IPS-18a (cell line): ENCODE measurements around the gene HACD4.

Experiments used
- H3K27ac ChIP-seq: one replicate; pipeline ENCODE4 v1.5.1; 2013; ENCODE audit warnings: low read length
- H3K27me3 ChIP-seq: one replicate; pipeline ENCODE4 v1.6.1; 2013; ENCODE audit warnings: mild to moderate bottlenecking, low read length; ENCODE audit not compliant: control insufficient read depth, insufficient read depth
- H3K36me3 ChIP-seq: one replicate; pipeline ENCODE4 v1.6.1; 2013; ENCODE audit warnings: low read depth, low read length; ENCODE audit not compliant: control insufficient read depth
- H3K4me1 ChIP-seq: one replicate; pipeline ENCODE4 v1.6.1; 2013; ENCODE audit warnings: low read depth, low read length; ENCODE audit not compliant: control insufficient read depth
- H3K4me3 ChIP-seq: one replicate; pipeline ENCODE4 v1.5.1; 2013; ENCODE audit warnings: low read length
- H3K9ac ChIP-seq: one replicate; pipeline ENCODE4 v1.6.1; 2013; ENCODE audit warnings: mild to moderate bottlenecking, low read length, moderate library complexity
- H3K9me3 ChIP-seq: one replicate; pipeline ENCODE4 v1.6.1; 2013; ENCODE audit warnings: low read depth, low read length; ENCODE audit not compliant: control insufficient read depth

Gene HACD4, protein sequence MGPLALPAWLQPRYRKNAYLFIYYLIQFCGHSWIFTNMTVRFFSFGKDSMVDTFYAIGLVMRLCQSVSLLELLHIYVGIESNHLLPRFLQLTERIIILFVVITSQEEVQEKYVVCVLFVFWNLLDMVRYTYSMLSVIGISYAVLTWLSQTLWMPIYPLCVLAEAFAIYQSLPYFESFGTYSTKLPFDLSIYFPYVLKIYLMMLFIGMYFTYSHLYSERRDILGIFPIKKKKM

DNA sequence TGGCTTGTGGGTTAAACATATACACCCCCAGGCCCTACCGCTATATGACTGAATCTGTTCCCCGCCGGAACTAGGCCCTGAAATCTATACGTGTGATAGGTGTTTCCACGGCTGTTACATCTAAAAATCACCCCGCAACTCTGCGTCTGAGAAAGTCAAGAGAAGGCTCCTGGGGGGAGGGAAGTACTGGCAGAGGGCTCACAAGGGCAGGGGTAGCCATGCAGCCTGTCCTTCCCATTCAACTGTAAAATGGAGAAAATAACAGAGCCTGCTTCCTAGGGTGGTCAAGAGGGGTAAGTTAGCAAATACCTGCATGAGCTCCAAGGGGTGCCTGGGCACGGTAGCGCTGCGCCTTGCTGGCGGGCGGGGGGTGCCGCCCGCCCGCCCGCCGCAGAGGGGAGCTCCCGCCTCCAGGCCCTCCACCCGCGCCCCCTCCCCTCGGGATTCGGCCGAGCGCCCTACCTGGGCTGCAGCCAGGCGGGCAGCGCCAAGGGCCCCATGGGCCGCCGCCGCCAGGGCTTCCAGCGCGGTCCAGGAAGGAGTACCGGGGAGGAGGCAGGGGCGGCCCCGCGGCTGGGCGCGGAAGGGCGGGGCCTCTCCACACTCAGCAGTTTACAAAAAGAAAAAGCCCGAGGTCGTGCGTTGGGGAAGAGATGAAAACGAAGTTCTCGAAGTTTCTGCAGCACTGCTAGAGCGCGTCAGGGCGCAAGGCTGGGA is at the start of gene HACD4:
TSS of gene HACD4 (minus strand) at position 550 of the 717 bp plus-strand sequence. CDS start at position 500, 50 bp downstream.
- Histone ChIP-seq H3K9ac (peak within 1 kb of the TSS; percentile 11), H3K36me3 (no peaks in the 10 kb centered on the region), H3K27me3 (peaks cover 12% of the 10 kb centered on the region), H3K4me3 (peak within 1 kb of the TSS; percentile 57), H3K9me3 (no peaks in the 10 kb centered on the region), H3K27ac (no peak within 1 kb of the TSS), H3K4me1 (peaks cover 9% of the 10 kb centered on the region)

DNA sequence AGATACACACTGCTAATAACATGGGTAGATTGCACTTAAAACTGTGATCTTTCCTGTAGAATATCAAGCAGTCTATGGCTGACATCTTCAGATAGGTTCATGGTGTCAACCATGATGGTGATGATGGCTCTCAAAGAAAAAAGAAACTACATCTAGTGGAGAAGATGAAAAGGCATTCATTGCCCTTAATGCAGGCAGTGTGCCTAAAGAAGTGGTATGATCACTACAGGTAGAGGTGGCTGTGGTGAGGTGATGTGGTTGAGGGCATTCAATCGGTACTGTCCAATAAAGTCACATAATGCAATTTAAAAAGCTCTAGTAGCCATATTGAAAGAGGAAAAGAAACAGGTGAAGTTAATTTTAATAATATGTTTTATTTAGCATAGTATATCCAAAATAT is 49.4 kb upstream of the HACD4 start:
- peaks cover under 1% of the 10 kb centered on the region for H3K4me1 ChIP-seq
- H3K9ac ChIP-seq, result no peak overlapping the region
- no peaks in the 10 kb centered on the region for H3K36me3 ChIP-seq
- H3K4me3 ChIP-seq, result no peak overlapping the region
- no peak overlapping the region for H3K27ac ChIP-seq
- no peaks in the 10 kb centered on the region for H3K9me3 ChIP-seq
- H3K27me3 ChIP-seq, result no peaks in the 10 kb centered on the region

DNA sequence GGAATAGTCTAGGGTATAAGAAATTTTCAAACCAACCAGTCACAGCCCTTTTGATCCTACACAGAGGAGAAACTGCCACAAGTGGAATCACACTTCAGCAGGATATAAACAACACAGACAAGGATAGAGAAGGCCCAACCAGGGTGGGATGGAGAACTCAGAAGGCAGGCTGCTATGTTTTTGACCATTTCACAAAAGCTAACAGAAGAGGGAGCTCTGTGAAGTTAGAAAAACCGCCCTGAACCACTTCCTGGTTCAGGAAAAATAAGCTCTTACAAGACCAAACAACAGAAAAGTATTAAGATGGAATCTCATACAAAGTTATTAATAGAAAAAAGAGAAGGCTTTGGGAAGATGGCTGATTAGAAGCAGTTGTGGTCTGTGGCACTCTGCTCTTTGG is 47.3 kb upstream of the HACD4 start:
- H3K9ac ChIP-seq, result no peak overlapping the region
- no peak overlapping the region for H3K27ac ChIP-seq
- no peak overlapping the region for H3K4me3 ChIP-seq
- peaks cover 6% of the 10 kb centered on the region for H3K4me1 ChIP-seq
- H3K36me3 ChIP-seq, result no peaks in the 10 kb centered on the region
- no peaks in the 10 kb centered on the region for H3K9me3 ChIP-seq
- no peaks in the 10 kb centered on the region for H3K27me3 ChIP-seq

DNA sequence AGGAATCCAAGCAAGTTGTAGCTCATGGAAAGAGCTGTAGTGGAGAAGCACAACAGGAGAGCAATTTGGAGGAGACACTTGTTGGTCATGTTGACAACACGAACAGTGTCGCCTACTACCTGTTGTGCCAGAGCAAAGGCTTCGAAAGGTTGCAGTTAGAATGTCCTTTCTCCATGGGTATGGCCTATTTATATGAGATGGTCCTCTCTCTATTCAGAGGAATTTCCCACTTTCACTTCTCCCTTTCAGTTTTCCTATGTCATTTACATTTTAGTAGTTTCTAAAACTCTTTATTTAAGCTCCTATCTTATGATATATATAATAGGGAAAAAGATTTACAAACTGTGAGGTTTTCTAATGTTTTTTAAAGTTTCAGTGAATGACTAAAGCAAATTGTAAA is 46.3 kb upstream of the HACD4 start, which contains the start of gene IFNB1:
TSS of gene IFNB1 (minus strand) at position 162 of the 400 bp plus-strand sequence. CDS start at position 89, 73 bp downstream.
- H3K9ac ChIP-seq, result no peak within 1 kb of the TSS
- H3K27ac ChIP-seq, result no peak within 1 kb of the TSS
- H3K4me3 ChIP-seq, result no peak within 1 kb of the TSS
- H3K36me3 ChIP-seq, result no peaks in the 10 kb centered on the region
- H3K27me3 ChIP-seq, result no peaks in the 10 kb centered on the region
- H3K9me3 ChIP-seq, result no peaks in the 10 kb centered on the region
- peaks cover 6% of the 10 kb centered on the region for H3K4me1 ChIP-seq

DNA sequence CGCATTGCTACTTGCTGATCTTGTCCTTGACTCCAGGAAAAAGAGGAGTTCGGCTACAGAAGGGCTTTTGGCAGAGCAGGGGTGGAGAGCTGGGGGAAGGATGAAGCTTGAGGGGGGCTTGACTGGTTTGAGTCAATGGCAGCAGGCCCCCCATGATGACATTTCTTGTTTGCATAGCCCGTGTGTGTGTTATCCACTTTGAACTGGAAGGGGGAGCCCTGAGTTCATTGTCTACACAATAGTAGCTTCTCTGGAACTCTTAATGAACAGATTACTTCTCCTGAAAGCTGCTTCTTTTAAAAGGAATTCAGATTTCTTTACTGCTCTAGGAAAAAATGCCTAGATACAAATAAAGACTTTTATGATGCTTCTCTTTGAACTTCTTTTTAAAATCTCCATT is 44.0 kb upstream of the HACD4 start:
- no peaks in the 10 kb centered on the region for H3K27me3 ChIP-seq
- peaks cover 6% of the 10 kb centered on the region for H3K4me1 ChIP-seq
- H3K9ac ChIP-seq, result no peak overlapping the region
- no peak overlapping the region for H3K4me3 ChIP-seq
- H3K36me3 ChIP-seq, result no peaks in the 10 kb centered on the region
- no peak overlapping the region for H3K27ac ChIP-seq
- no peaks in the 10 kb centered on the region for H3K9me3 ChIP-seq

DNA sequence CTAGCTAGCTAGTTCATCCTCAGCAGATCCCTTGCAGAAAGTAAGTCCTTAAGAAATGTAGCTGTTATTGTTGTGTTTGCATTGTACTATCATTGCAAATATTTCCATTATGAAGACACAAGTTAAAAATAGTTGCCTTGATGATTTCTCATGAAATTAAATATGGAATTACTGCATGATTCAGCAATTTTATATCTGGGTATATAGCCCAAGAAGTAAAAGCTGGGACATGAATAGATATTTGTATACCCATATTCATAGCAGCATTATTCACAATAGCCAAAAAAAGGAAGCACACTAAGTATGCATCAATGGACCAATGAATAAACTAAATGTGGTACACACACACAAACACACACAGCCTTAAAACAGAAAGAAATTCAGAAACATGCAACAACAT is 39.5 kb upstream of the HACD4 start:
- H3K27me3 ChIP-seq, result no peaks in the 10 kb centered on the region
- no peak overlapping the region for H3K27ac ChIP-seq
- no peak overlapping the region for H3K4me3 ChIP-seq
- peaks cover 6% of the 10 kb centered on the region for H3K4me1 ChIP-seq
- H3K9me3 ChIP-seq, result no peaks in the 10 kb centered on the region
- H3K9ac ChIP-seq, result no peak overlapping the region
- no peaks in the 10 kb centered on the region for H3K36me3 ChIP-seq

DNA sequence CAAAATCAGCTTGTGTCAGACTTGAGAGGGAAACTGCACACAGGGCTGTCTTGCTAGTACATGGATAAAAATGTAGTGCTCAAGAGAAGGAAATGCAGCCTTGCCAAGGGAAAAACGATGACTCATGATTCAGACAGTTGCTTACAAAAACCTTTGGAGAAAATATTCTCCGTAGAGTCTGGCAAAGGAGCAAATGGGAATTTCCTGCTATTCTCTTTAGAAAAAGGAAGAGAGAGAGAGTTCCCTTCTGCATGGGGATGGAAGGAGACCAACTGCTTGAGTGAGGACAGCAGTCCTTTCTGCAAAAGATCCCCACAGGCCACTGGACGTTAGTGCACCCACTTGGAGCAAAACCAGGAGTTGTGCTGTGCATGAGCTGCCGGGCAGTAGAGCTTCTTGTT is 38.7 kb upstream of the HACD4 start:
- no peak overlapping the region for H3K27ac ChIP-seq
- no peak overlapping the region for H3K9ac ChIP-seq
- H3K4me3 ChIP-seq, result no peak overlapping the region
- no peaks in the 10 kb centered on the region for H3K9me3 ChIP-seq
- H3K27me3 ChIP-seq, result no peaks in the 10 kb centered on the region
- H3K36me3 ChIP-seq, result no peaks in the 10 kb centered on the region
- no peaks in the 10 kb centered on the region for H3K4me1 ChIP-seq

DNA sequence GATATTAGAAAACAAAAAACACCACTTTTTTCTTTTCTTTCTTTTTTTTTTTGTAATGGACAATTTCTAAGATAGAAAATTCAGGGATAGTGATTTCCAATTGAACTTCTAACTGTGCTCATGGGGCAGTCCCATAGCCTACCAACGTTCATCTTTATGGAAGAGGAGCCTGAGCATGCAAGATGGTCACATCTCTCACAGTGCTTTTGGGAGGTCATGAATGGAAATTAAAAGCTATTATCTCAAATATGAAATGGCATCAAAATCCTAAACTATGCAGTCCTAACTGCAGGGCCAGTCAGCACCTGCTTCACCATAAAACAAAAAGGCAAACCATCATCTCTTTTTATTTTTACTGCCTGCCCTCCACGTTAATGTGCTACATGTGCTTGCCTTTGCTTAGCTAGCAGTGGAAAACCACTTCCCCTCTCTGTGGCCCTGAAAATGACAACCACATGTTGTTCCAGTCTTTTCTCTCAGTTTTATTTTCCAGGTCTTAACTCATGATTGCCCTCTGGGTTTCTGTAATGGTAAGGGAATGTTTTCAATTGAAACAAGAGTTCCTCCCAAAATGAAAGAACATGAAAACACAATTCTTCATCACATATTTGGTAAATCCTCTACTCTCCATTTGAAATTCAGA is 29.6 kb upstream of the HACD4 start:
- H3K27ac ChIP-seq, result no peak overlapping the region

DNA sequence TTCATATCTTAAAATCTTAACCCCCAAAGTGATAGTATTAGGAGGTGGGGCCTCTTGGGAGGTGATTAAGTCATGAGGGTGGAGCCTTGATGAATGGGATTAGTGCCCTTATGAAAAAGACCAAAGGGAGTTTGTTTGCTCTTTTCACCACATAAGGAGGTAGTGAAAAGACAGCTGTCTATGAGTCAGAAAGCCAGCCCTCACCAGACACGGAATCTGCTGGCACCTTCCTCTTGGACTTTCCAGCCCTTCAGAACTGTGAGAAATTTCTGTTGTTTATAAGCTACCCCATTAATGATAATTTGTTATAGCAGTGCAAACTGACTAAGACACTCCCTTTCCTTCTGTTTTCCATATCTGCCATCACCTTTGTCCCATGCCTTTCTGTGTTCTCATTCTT is 25.5 kb upstream of the HACD4 start:
- Histone ChIP-seq H3K4me3 (no peak overlapping the region), H3K9ac (no peak overlapping the region), H3K27me3 (no peaks in the 10 kb centered on the region), H3K27ac (no peak overlapping the region), H3K9me3 (no peaks in the 10 kb centered on the region), H3K4me1 (no peaks in the 10 kb centered on the region), H3K36me3 (no peaks in the 10 kb centered on the region)

More for the DNA sequence above, 29.6 kb upstream of the HACD4 start:
- Histone ChIP-seq H3K4me3 (no peak overlapping the region), H3K27me3 (no peaks in the 10 kb centered on the region), H3K9ac (no peak overlapping the region), H3K9me3 (no peaks in the 10 kb centered on the region), H3K4me1 (no peaks in the 10 kb centered on the region), H3K36me3 (no peaks in the 10 kb centered on the region)

DNA sequence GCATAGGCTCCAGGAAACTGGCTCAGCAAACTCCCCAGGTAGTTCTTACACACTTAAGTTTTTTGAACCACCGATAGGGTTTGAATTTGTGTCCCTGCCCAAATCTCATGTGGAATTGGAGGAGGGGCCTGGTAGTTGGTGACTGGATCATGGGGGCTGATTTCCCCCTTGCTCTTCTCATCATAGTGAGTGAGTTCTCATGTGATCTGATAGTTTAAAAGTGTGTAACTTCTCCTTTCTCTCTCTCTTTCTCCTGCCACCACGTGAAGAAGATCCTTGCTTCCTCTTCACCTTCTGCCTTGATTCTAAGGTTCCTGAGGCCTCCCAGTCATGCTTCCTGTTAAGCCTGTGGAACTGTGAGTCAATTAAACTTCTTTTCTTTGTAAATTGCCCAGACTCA is 22.4 kb upstream of the HACD4 start:
- no peak overlapping the region for H3K27ac ChIP-seq
- no peaks in the 10 kb centered on the region for H3K4me1 ChIP-seq
- no peak overlapping the region for H3K9ac ChIP-seq
- no peaks in the 10 kb centered on the region for H3K27me3 ChIP-seq
- H3K36me3 ChIP-seq, result no peaks in the 10 kb centered on the region
- H3K9me3 ChIP-seq, result no peaks in the 10 kb centered on the region
- H3K4me3 ChIP-seq, result no peak overlapping the region

DNA sequence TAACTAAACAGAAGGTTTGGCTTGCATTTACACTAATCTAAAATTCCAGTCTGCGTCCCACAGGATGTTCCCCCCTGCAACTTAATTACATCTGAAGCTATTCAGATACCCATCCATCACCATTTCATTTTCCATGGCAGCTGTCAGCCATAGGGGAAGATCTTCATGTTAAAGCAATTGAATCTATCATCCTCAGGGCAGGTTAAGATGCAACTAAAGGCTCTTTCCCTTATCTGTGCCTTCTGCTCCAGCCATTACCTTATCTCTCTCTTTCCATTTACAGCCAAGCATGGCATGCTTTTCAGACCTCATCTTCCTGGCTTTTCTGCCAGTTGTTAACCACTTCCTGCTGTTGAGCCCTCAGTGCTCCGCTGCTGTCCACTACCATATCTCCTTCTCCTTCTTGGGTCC is 15.8 kb upstream of the HACD4 start:
- no peaks in the 10 kb centered on the region for H3K36me3 ChIP-seq
- H3K4me3 ChIP-seq, result no peak overlapping the region
- H3K9me3 ChIP-seq, result no peaks in the 10 kb centered on the region
- H3K9ac ChIP-seq, result no peak overlapping the region
- no peak overlapping the region for H3K27ac ChIP-seq
- no peaks in the 10 kb centered on the region for H3K4me1 ChIP-seq
- H3K27me3 ChIP-seq, result no peaks in the 10 kb centered on the region
